ENCODE measurements around the gene GLI2. TPM values are rescaled to one million over a fixed set of nuclear protein-coding genes. Genes with fewer than 3 reads are reported as not detected.

Gene GLI2
- total and polyA plus RNA-seq, 2 of the 8 experiments (the other 6 are each of a cell fraction or from before 2014, with no cell fraction given): 18.4 to 46.9 TPM

DNA sequence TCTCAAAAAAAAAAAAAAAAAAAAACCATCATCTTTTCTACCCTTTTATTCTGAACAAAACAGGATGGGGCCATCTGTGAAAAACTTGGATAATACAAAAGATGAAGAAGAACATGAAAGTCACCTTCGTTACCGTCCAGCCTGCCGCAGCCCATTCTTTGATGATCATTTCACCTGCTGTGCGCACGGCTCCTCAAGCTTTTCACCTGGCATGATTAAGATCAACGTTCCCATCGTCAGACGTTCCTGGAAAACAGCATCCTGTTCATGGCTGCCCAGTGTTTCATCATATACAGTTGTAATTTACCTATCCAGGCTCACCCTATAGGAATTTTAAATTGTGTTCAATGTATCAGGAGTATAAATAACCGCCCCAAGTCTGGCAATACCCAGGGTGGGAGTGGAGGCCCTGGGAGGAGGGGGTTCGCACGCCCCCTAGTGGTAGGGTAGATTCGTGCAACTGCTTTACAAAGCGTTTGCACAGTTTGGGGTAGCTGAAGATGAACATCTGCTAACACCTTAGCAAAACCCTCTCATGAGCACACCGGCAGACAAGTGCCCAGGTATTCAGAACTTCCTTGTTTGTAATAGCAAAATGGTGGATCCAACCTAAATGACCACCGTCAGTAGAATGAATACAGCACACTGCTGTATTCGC is 49.0 kb upstream of the GLI2 start:
- Histone ChIP-seq H3K27ac (ENCODE audit: low read depth, low read length) (no peak overlapping the region), H3K18ac (ENCODE audit: extremely low read depth, low read length) (no peak overlapping the region), H3K14ac (ENCODE audit: insufficient read length) (no peak overlapping the region), H2BK20ac (ENCODE audit: low read length) (no peak overlapping the region), H4K8ac (ENCODE audit: extremely low read depth, insufficient read depth, low read length) (no peak overlapping the region), H2BK120ac (replicated peaks; ENCODE audit: low read depth, low read length) (no peak overlapping the region), H4K5ac (ENCODE audit: insufficient read length, low read depth, low read length) (no peak overlapping the region), H3K4ac (replicated peaks; ENCODE audit: insufficient read length, low read depth, low read length) (no peak overlapping the region), H3K23me2 (ENCODE audit: low read depth, low read length) (no peaks in the 10 kb centered on the region), H3K9ac (replicated peaks in 1 of 4; ENCODE audit: extremely low read depth in 1 of 4, low read depth in 3 of 4, low read length in 3 of 4) (no peak overlapping the region), H2AK5ac (ENCODE audit: low read depth, low read length) (no peak overlapping the region), H3K36me3 (ENCODE audit: control insufficient read depth in 2 of 4, insufficient read depth in 4 of 4, low read length in 3 of 4) (no peaks in the 10 kb centered on the region), H2BK15ac (ENCODE audit: low read length) (no peak overlapping the region), H3K56ac (replicated peaks; ENCODE audit: insufficient read length, low read depth, low read length) (no peak overlapping the region), H3K4me2 (ENCODE audit: insufficient read depth in 1 of 2, low read depth in 2 of 2, low read length in 2 of 2) (no peak overlapping the region), H3K4me1 (replicated peaks in 1 of 4; ENCODE audit: control insufficient read depth in 3 of 4, insufficient read depth in 4 of 4, low read length in 3 of 4) (no peaks in the 10 kb centered on the region), H3K79me1 (ENCODE audit: low read depth, low read length) (no peaks in the 10 kb centered on the region), H2AFZ (ENCODE audit: low read length) (no peak overlapping the region), H4K91ac (replicated peaks; ENCODE audit: insufficient read length, low read length) (no peak overlapping the region), H3K23ac (ENCODE audit: insufficient read length) (no peak overlapping the region), H3K9me3 (ENCODE audit: insufficient read depth in 2 of 2, low read depth in 1 of 2, low read length in 1 of 2) (no peaks in the 10 kb centered on the region), H2BK5ac (ENCODE audit: low read depth, low read length) (no peak overlapping the region), H3K27me3 (replicated peaks in 1 of 4; ENCODE audit: control insufficient read depth in 3 of 4, extremely low read depth in 1 of 4, insufficient read depth in 3 of 4, low read length in 3 of 4) (peaks cover 0 to 6% (median 3%) of the 10 kb centered on the region in 4 experiments; a peak in 4 of 7 replicates), H4K20me1 (replicated peaks in 1 of 2; ENCODE audit: control insufficient read depth in 1 of 2, insufficient read depth in 2 of 2, low read length in 2 of 2) (no peaks in the 10 kb centered on the region), H3K4me3 (ENCODE audit: extremely low read depth in 1 of 4, insufficient read depth in 2 of 4, low read depth in 3 of 4, low read length in 4 of 4) (no peak overlapping the region), H2BK12ac (ENCODE audit: low read depth, low read length) (no peak overlapping the region), H3K79me2 (ENCODE audit: control insufficient read depth in 1 of 2, insufficient read depth in 2 of 2, low read length in 2 of 2) (0 out of 4 replicates have a peak, but pooled peaks cover 0 to 3% of the 10 kb centered on the region in 2 experiments)
- DNase-seq (ENCODE audit: low read depth in 1 of 2, low spot score in 2 of 2): no peak
- WGBS, 2 experiments (ENCODE audit: extremely low coverage in 1 of 2, insufficient coverage in 1 of 2, insufficient read length in 1 of 2, insufficient replicate concordance in 2 of 2, low coverage in 1 of 2, low lambda C conversion rate in 2 of 2, missing lambda C conversion rate in 1 of 2): 83% methylated on average over 16 of the region's 16 CpGs; no CpG with 5 or more reads in 1 of the 2 experiments
- ChIA-PET CTCF (ENCODE audit: partially characterized antibody) (interaction anchor here (0.7 to 9.6 kb wide), 42 partner anchors 9 to 613 kb away, joined by 3 to 88 read pairs (median 3); no protein-coding TSS in a partner anchor), POLR2A (ENCODE audit: partially characterized antibody) (interaction anchor here (1.4 kb wide), 1 partner anchor 388 kb away, joined by 10 read pairs; no protein-coding TSS in a partner anchor)
- FAIRE-seq: no peak
- no peak for TF ChIP-seq EP300 (IDR thresholded peaks at IDR 0.05; ENCODE audit: borderline replicate concordance in 1 of 2, low read depth in 2 of 2, low read length in 2 of 2)
- TF ChIP-seq FOSL1 (IDR thresholded peaks at IDR 0.05; ENCODE audit: insufficient read depth, low read depth, low read length): no peak
- TF ChIP-seq SRF (IDR thresholded peaks at IDR 0.05; ENCODE audit: low read depth, low read length): no peak
- no peak for TF ChIP-seq SP1 (IDR thresholded peaks at IDR 0.05; ENCODE audit: low read depth, low read length)
- TF ChIP-seq JUN (IDR thresholded peaks at IDR 0.05; ENCODE audit: low read depth, low read length): no peak
- no peak for TF ChIP-seq TEAD4 (IDR thresholded peaks at IDR 0.05; ENCODE audit: low read depth, low read length)
- no peak for TF ChIP-seq CHD2 (IDR thresholded peaks at IDR 0.05; ENCODE audit: low read length)
- TF ChIP-seq MAX (IDR thresholded peaks at IDR 0.05): no peak
- TF ChIP-seq, protein P1, sequence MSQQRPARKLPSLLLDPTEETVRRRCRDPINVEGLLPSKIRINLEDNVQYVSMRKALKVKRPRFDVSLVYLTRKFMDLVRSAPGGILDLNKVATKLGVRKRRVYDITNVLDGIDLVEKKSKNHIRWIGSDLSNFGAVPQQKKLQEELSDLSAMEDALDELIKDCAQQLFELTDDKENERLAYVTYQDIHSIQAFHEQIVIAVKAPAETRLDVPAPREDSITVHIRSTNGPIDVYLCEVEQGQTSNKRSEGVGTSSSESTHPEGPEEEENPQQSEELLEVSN (IDR thresholded peaks at IDR 0.05): no peak
- no peak for TF ChIP-seq CREB1 (IDR thresholded peaks at IDR 0.05)
- TF ChIP-seq SP2 (IDR thresholded peaks at IDR 0.05; ENCODE audit: low read length): no peak
- no peak for TF ChIP-seq YY1 (IDR thresholded peaks at IDR 0.05; ENCODE audit: low read depth, low read length)

Measured in H1 (cell line).